Esophagus (tissue), 2 donors: ENCODE data around the gene HOXD8. TPM values are rescaled to one million over a fixed set of nuclear protein-coding genes. Genes with fewer than 3 reads are reported as not detected.

Experiments used
- H3K27ac ChIP-seq, 2 donors: one replicate each; pipeline ENCODE4 v1.5.1; 2013; ENCODE audit warnings: low read depth in 2 of 2, mild to moderate bottlenecking in 2 of 2, inconsistent platforms in 1 of 2, low read length in 1 of 2, moderate library complexity in 1 of 2
- H3K27me3 ChIP-seq, 2 donors: one replicate each; pipeline ENCODE4 v1.6.1; 2013; ENCODE audit warnings: low read length in 2 of 2, control low read depth in 1 of 2, mild to moderate bottlenecking in 1 of 2; ENCODE audit not compliant: insufficient read depth in 2 of 2, control insufficient read depth in 1 of 2
- H3K36me3 ChIP-seq, 2 donors: one replicate each; pipeline ENCODE4 v1.6.1; 2013; ENCODE audit warnings: low read length in 1 of 2; ENCODE audit not compliant: control insufficient read depth in 2 of 2, insufficient read depth in 2 of 2
- H3K4me1 ChIP-seq, 2 donors: one replicate each; pipeline ENCODE4 v1.6.1; 2013; ENCODE audit warnings: low read length in 1 of 2; ENCODE audit not compliant: control insufficient read depth in 2 of 2, insufficient read depth in 2 of 2
- H3K4me3 ChIP-seq, 2 donors: one replicate each; pipeline ENCODE4 v1.5.1; 2013; ENCODE audit warnings: low read length in 2 of 2, mild to moderate bottlenecking in 2 of 2, low read depth in 1 of 2, moderate library complexity in 1 of 2
- H3K9me3 ChIP-seq, 2 donors: one replicate each; pipeline ENCODE4 v1.6.1; 2013; ENCODE audit warnings: mild to moderate bottlenecking in 2 of 2, low read depth in 1 of 2, low read length in 1 of 2, moderate library complexity in 1 of 2; ENCODE audit not compliant: control insufficient read depth in 2 of 2, insufficient read depth in 1 of 2
- WGBS, 2 donors: extraction: QIAGEN DNeasy Blood & Tissue Kit; methylation state at CpG; one replicate each; pipeline ENCODE4 v1.1.7; 2013; 5-methylcytosine and 5-hydroxymethylcytosine counted together
- polyA plus RNA-seq, 2 donors: library from polyadenylated mRNA; stranded (reverse); fragments of 200-250 nt; gene quantifications; one replicate each; pipeline ENCODE4 v1.2.3, GENCODE V29; 2013
- donor health status: healthy with polysubstance abuse.
- donor health status: Bipolar disorder and iron deficiency.

Gene HOXD8
- polyA plus RNA-seq, 2 donors = 1.0 to 1.3 TPM

- WGBS, 2 donors = 8 to 14% methylated on average over 31 of the region's 31 CpGs
Measured at GRCh38 chr2:176091329-176092258, 37.9 kb upstream of the HOXD8 start.

GRCh38 chr2:176092270-176093144, 37.0 kb upstream of the HOXD8 start, which contains the start of gene HOXD13:
Gene HOXD13 (plus strand): TSS chr2:176092721. CDS start chr2:176092891, 170 bp downstream.
- Histone ChIP-seq H3K27ac (no peak within 1 kb of the TSS), H3K27me3 (peaks cover 0 to 49% of the 10 kb centered on the region in 2 donors), H3K4me3 (peak within 1 kb of the TSS; percentile 25 to 42), H3K4me1 (peaks cover 8 to 13% of the 10 kb centered on the region in 2 donors), H3K9me3 (peaks cover 0 to 12% of the 10 kb centered on the region in 2 donors), H3K36me3 (no peaks in the 10 kb centered on the region)
- 5% methylated on average over 51 to 95 of the region's 95 CpGs for WGBS, 2 donors

More at GRCh38 chr2:176091329-176092258, 37.9 kb upstream of the HOXD8 start:
- H3K4me1 ChIP-seq = peaks cover 8 to 13% of the 10 kb centered on the region in 2 donors
- H3K4me3 ChIP-seq = no peak overlapping the region
- peaks cover 0 to 12% of the 10 kb centered on the region in 2 donors for H3K9me3 ChIP-seq
- H3K27me3 ChIP-seq = peaks cover 0 to 43% of the 10 kb centered on the region in 2 donors
- H3K36me3 ChIP-seq = no peaks in the 10 kb centered on the region
- no peak overlapping the region for H3K27ac ChIP-seq

- H3K4me3 ChIP-seq = peak overlapping the region; percentile 25 to 42
- peaks cover 8 to 9% of the 10 kb centered on the region in 2 donors for H3K4me1 ChIP-seq
- H3K27me3 ChIP-seq = peaks cover 0 to 48% of the 10 kb centered on the region in 2 donors
- WGBS, 2 donors = 3 to 6% methylated on average over 51 to 53 of the region's 53 CpGs
- H3K9me3 ChIP-seq = peaks cover 0 to 9% of the 10 kb centered on the region in 2 donors
- H3K36me3 ChIP-seq = no peaks in the 10 kb centered on the region
- H3K27ac ChIP-seq = no peak overlapping the region
Measured at GRCh38 chr2:176093145-176093897, 36.2 kb upstream of the HOXD8 start.

- Histone ChIP-seq H3K36me3 (no peaks in the 10 kb centered on the region), H3K27ac (no peak overlapping the region), H3K27me3 (peaks cover 0 to 54% of the 10 kb centered on the region in 2 donors), H3K9me3 (peaks cover 0 to 9% of the 10 kb centered on the region in 2 donors), H3K4me1 (peaks cover 8 to 11% of the 10 kb centered on the region in 2 donors), H3K4me3 (no peak overlapping the region)
- 10 to 13% methylated on average over 8 of the region's 8 CpGs for WGBS, 2 donors
Measured at GRCh38 chr2:176093898-176094249, 35.6 kb upstream of the HOXD8 start.

GRCh38 chr2:176094349-176094748, 35.2 kb upstream of the HOXD8 start:
- peaks cover 8 to 11% of the 10 kb centered on the region in 2 donors for H3K4me1 ChIP-seq
- WGBS, 2 donors = 7 to 12% methylated on average over 12 of the region's 12 CpGs
- no peak overlapping the region for H3K4me3 ChIP-seq
- H3K27me3 ChIP-seq = peaks cover 0 to 56% of the 10 kb centered on the region in 2 donors
- H3K9me3 ChIP-seq = peaks cover 0 to 9% of the 10 kb centered on the region in 2 donors
- H3K36me3 ChIP-seq = no peaks in the 10 kb centered on the region
- H3K27ac ChIP-seq = no peak overlapping the region

- 16 to 24% methylated on average over 5 of the region's 5 CpGs for WGBS, 2 donors
- no peak overlapping the region for H3K27ac ChIP-seq
- H3K27me3 ChIP-seq = peaks cover 9 to 62% of the 10 kb centered on the region in 2 donors
- no peaks in the 10 kb centered on the region for H3K36me3 ChIP-seq
- no peak overlapping the region for H3K4me3 ChIP-seq
- H3K4me1 ChIP-seq = peaks cover 8 to 11% of the 10 kb centered on the region in 2 donors
- H3K9me3 ChIP-seq = peaks cover 0 to 19% of the 10 kb centered on the region in 2 donors
Measured at GRCh38 chr2:176095421-176095820, 34.1 kb upstream of the HOXD8 start.

GRCh38 chr2:176096243-176096985, 33.1 kb upstream of the HOXD8 start:
- WGBS, 2 donors = 11 to 13% methylated on average over 16 of the region's 16 CpGs
- Histone ChIP-seq H3K9me3 (peaks cover 0 to 21% of the 10 kb centered on the region in 2 donors), H3K4me1 (peaks cover 8 to 11% of the 10 kb centered on the region in 2 donors), H3K36me3 (no peaks in the 10 kb centered on the region), H3K27me3 (peaks cover 15 to 62% of the 10 kb centered on the region in 2 donors), H3K27ac (no peak overlapping the region), H3K4me3 (peak overlapping the region in 1 of 2 donors; percentile 26)

- Histone ChIP-seq H3K27me3 (peaks cover 20 to 55% of the 10 kb centered on the region in 2 donors), H3K36me3 (no peaks in the 10 kb centered on the region), H3K27ac (no peak overlapping the region), H3K4me1 (peaks cover 6 to 11% of the 10 kb centered on the region in 2 donors), H3K9me3 (peaks cover 0 to 18% of the 10 kb centered on the region in 2 donors), H3K4me3 (peak overlapping the region; percentile 16 to 26)
- WGBS, 2 donors = 3 to 4% methylated on average over 37 to 45 of the region's 45 CpGs
Measured at GRCh38 chr2:176096986-176097819, 32.3 kb upstream of the HOXD8 start.
